ENCODE results near the gene SF1.

- TF ChIP-seq GABPA (tag; conservative IDR thresholded peaks at IDR 0.05; ENCODE audit: low read depth): no peak
- TF ChIP-seq ZNF445 (CRISPR knock-in tag; IDR thresholded peaks at IDR 0.05; ENCODE audit: low read depth): no peak
- no peak for TF ChIP-seq TEAD2 (tag; IDR thresholded peaks at IDR 0.05)
- TF ChIP-seq E2F1 (CRISPR knock-in tag; IDR thresholded peaks at IDR 0.05): no peak
- no peak for TF ChIP-seq ZKSCAN8 (CRISPR knock-in tag; IDR thresholded peaks at IDR 0.05)
- no peak for TF ChIP-seq CTCF (IDR thresholded peaks at IDR 0.05 in 2 of 3, conservative IDR thresholded peaks at IDR 0.05 in 1 of 3; ENCODE audit: insufficient read depth in 2 of 3, low read depth in 1 of 3, low read length in 3 of 3)
- TF ChIP-seq NCOA4 (IDR thresholded peaks at IDR 0.05; ENCODE audit: partially characterized antibody): no peak
- no peak for TF ChIP-seq MXI1 (IDR thresholded peaks at IDR 0.05; ENCODE audit: low read depth, low read length)
- no peak for TF ChIP-seq MECOM (CRISPR knock-in tag; IDR thresholded peaks at IDR 0.05)
- TF ChIP-seq ZNF12 (CRISPR knock-in tag; IDR thresholded peaks at IDR 0.05): no peak
- no peak for TF ChIP-seq ZNF512 (tag; IDR thresholded peaks at IDR 0.05)
- no peak for TF ChIP-seq ZNF263 (CRISPR knock-in tag; IDR thresholded peaks at IDR 0.05; ENCODE audit: borderline replicate concordance)
- no peak for TF ChIP-seq POLR2AphosphoS5 (IDR thresholded peaks at IDR 0.05; ENCODE audit: control insufficient read depth, insufficient read depth, low read depth, low read length)
Measured at GRCh38 chr11:64793271-64794160, 15.2 kb upstream of the SF1 start.

Data from K562 (cell line).